Caco-2 (cell line): ENCODE data around the gene MISP. TPM values are rescaled to one million over a fixed set of nuclear protein-coding genes. Genes with fewer than 3 reads are reported as not detected.

Experiments
- BruUV-seq: library from RNA; stranded (reverse); fragments of 400-500 nt; replicated peaks from 2 replicates; lab custom pipeline; 2021; lab: Mats Ljungman, UMichigan
- CTCF ChIA-PET: fragments of 300-600 bp; sonication (Branson Sonifier 250); formaldehyde crosslinking; loops from one replicate; lab custom pipeline; 2022; ENCODE audit warnings: antibody characterized with exemption; lab: Charles Lee
- POLR2A ChIA-PET: fragments of 300-600 bp; sonication (Branson Sonifier 250); formaldehyde crosslinking; loops from one replicate; lab custom pipeline; 2022; ENCODE audit warnings: antibody characterized with exemption; lab: Charles Lee
- DNase-seq, 2 experiments: peaks; one replicate each; pipeline versions ENCODE4 v3.0.0 to v3.0.0-alpha.2; 2020 to 2022
- H3K27me3 ChIP-seq: replicated peaks from 2 replicates; pipeline ENCODE4 v1.6.0; 2011; ENCODE audit warnings: low read length; ENCODE audit not compliant: control insufficient read depth, insufficient read depth
- H3K36me3 ChIP-seq: 2 replicates; pipeline ENCODE4 v1.5.1; 2011; ENCODE audit warnings: low read length; ENCODE audit not compliant: control insufficient read depth, insufficient read depth
- H3K4me1 ChIP-seq: fragments of 250-450 bp; sonication (Bioruptor Pico); 2 replicates; pipeline ENCODE4 v1.5.1; 2020; ENCODE audit warnings: mild to moderate bottlenecking
- H3K4me3 ChIP-seq: 2 replicates; pipeline ENCODE4 v1.5.1; 2011; ENCODE audit warnings: low read depth, mild to moderate bottlenecking, control low read depth, low read length
- H3K9me3 ChIP-seq: fragments of 250-450 bp; sonication (Bioruptor Pico); 2 replicates; pipeline ENCODE4 v1.5.1; 2020; ENCODE audit warnings: mild to moderate bottlenecking, moderate library complexity
- H3K27ac Mint-ChIP-seq: one replicate; pipeline ENCODE4 v1.8.0; 2022; ENCODE audit warnings: mixed read lengths; ENCODE audit not compliant: unreplicated experiment
- H3K27me3 Mint-ChIP-seq: one replicate; pipeline ENCODE4 v1.8.0; 2022; ENCODE audit warnings: mixed read lengths; ENCODE audit not compliant: insufficient read depth, unreplicated experiment
- H3K36me3 Mint-ChIP-seq: one replicate; pipeline ENCODE4 v1.8.0; 2022; ENCODE audit warnings: mild to moderate bottlenecking, mixed read lengths; ENCODE audit not compliant: insufficient read depth, unreplicated experiment
- H3K4me1 Mint-ChIP-seq: one replicate; pipeline ENCODE4 v1.8.0; 2022; ENCODE audit warnings: low read depth, mixed read lengths; ENCODE audit not compliant: unreplicated experiment
- H3K4me3 Mint-ChIP-seq: one replicate; pipeline ENCODE4 v1.8.0; 2022; ENCODE audit warnings: mild to moderate bottlenecking, moderate library complexity, mixed read lengths; ENCODE audit not compliant: unreplicated experiment
- H3K9me3 Mint-ChIP-seq: one replicate; pipeline ENCODE4 v1.8.0; 2022; ENCODE audit warnings: mixed read lengths; ENCODE audit not compliant: unreplicated experiment
- intact Hi-C: fragments of 100-400 bp; cut with micrococcal nuclease; formaldehyde crosslinking; loops from one replicate; pipeline ENCODE4 v1.10.0; 2022; ENCODE audit not compliant: unreplicated experiment
- total RNA-seq: library from RNA; stranded (reverse); gene quantifications from 2 replicates; pipeline ENCODE4 v1.2.3, GENCODE V29; 2022
- TF ChIP-seq, protein P1 (sequence below), 2 experiments: fragments of 200-600 bp in 1 of 2; IDR thresholded peaks; 1 replicate in 1 of 2; 2 replicates in 1 of 2; pipeline versions ENCODE4 v1.5.1 to v1.8.0; 2011 to 2022; ENCODE audit warnings: antibody characterized with exemption in 1 of 2, control low read depth in 1 of 2, inconsistent platforms in 1 of 2, low read depth in 1 of 2, low read length in 1 of 2, mild to moderate bottlenecking in 1 of 2, moderate library complexity in 1 of 2; ENCODE audit not compliant: insufficient read depth in 1 of 2, severe bottlenecking in 1 of 2, unreplicated experiment in 1 of 2

MISP gene
- total RNA-seq, 1 experiment from 2014 or later, result 27.8 TPM

DNA sequence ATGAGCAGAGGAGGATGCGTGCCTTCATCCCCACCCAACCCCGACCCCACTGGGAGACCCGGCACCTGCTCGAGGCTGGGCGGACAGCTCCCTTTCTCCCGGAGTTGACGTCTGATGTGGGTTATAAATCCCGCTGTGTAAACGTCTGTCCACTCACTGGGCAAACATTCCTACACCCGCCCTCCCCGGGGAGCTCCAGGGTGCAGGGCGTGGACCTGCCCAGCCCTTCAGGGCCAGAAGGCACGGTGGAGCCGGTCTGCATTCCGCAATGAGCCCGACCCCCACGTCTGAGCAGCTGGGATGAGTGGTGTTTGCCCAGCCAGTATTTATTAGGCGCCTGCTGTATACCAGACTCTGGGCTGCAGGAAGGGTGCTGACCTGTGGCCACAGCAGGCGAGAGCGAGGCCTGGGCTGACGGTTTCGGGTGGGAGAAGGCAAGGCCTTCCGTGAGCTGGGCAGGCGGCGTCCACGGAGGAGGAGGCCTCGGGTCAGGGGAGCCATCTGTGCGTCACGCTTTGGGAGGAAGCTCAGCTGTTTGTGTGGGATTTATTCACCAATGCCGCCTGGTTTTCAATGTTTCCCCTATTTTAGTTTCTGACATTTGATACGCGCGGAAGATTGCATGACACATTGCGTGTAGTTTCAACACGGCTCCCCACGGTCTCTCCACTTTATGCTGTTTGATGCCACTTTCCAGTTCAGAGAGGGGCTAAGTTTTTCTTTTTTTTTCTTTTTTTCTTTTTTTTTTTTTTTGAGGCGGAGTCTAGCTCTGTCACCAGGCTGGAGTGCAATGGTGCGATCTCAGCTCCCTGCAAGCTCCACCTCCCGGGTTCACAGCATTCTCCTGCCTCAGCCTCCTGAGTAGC lies 2.0 kb downstream of the MISP start:
- peak; percentile 96 to 99 for DNase-seq
- H3K4me3 ChIP-seq, result peak overlapping the region; percentile 14; the same call in 1 of the 2 replicates
- Mint-ChIP-seq H3K4me3 (peak overlapping the region; percentile 77), H3K4me1 (no peaks in the 10 kb centered on the region), H3K9me3 (no peaks in the 10 kb centered on the region), H3K27ac (peak overlapping the region; percentile 97), H3K27me3 (no peaks in the 10 kb centered on the region), H3K36me3 (peaks cover 61% of the 10 kb centered on the region)
- intact Hi-C loops, result loop anchor here (1.0 to 5.0 kb wide), 3 partner anchors 14 to 91 kb away; partner anchors contain the start of gene RNF126
- no TSS peak for BruUV-seq
- H3K27me3 ChIP-seq, result no peaks in the 10 kb centered on the region
- peaks cover 5% of the 10 kb centered on the region for H3K9me3 ChIP-seq
- ChIA-PET POLR2A (interaction anchor here (0.5 to 1.6 kb wide), 24 partner anchors 10 to 1127 kb away, joined by 3 to 8 read pairs (median 4); partner anchors contain the start of genes FSTL3, RNF126 and WDR18), CTCF (interaction anchor here (0.8 to 1.4 kb wide), 4 partner anchors 11 to 72 kb away, joined by 3 to 11 read pairs (median 6); no protein-coding TSS in a partner anchor)
- peaks cover 10% of the 10 kb centered on the region for H3K36me3 ChIP-seq
- peaks cover 28% of the 10 kb centered on the region for H3K4me1 ChIP-seq
- TF ChIP-seq, protein P1, sequence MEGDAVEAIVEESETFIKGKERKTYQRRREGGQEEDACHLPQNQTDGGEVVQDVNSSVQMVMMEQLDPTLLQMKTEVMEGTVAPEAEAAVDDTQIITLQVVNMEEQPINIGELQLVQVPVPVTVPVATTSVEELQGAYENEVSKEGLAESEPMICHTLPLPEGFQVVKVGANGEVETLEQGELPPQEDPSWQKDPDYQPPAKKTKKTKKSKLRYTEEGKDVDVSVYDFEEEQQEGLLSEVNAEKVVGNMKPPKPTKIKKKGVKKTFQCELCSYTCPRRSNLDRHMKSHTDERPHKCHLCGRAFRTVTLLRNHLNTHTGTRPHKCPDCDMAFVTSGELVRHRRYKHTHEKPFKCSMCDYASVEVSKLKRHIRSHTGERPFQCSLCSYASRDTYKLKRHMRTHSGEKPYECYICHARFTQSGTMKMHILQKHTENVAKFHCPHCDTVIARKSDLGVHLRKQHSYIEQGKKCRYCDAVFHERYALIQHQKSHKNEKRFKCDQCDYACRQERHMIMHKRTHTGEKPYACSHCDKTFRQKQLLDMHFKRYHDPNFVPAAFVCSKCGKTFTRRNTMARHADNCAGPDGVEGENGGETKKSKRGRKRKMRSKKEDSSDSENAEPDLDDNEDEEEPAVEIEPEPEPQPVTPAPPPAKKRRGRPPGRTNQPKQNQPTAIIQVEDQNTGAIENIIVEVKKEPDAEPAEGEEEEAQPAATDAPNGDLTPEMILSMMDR (IDR thresholded peaks at IDR 0.05; ENCODE audit: insufficient read depth in 1 of 2, low read depth in 1 of 2, low read length in 1 of 2, severe bottlenecking in 1 of 2, unreplicated experiment in 1 of 2), result no peak

DNA sequence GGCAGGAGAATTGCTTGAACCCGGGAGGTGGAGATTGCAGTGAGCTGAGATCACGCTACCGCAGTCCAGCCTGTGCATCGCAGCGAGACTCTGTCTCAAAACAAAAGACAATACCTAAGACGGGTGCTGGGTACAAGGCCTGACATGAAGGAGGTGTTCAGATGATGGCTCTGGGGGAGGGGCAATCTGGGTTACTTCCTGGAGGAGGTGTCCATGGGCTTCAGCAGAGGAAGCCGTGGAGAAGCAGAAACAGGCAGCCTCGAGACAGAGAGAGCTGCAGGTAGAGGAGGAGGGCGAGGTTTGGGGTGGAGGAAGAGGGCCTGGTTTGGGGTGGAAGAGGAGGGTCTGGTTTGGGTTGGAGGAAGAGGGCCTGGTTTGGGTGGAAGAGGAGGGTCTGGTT lies 3.6 kb downstream of the MISP start:
- Histone ChIP-seq H3K4me3 (no peak overlapping the region), H3K27me3 (no peaks in the 10 kb centered on the region)

DNA sequence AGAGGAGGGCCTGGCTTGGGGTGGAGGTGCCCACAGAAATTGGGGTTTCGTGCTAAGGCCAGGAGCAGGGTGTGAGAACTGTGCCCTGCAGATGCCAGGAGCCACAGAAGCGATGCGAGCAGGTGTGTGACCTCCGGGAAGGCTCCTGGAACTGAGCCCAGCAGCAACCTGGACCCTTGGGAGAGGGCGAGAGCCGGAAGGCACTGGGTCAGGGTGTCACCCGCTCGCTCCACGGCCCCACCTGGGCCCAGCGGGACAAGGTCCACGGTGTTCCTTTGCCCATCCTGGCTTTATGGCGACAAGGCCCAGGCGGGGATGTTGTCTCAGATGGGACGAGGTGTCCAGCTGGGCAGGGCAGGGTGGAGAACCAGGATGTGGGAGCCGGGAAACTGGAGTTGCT lies 4.2 kb downstream of the MISP start:
- DNase-seq, result no peak
- peaks cover 16% of the 10 kb centered on the region for H3K36me3 ChIP-seq
- Mint-ChIP-seq H3K4me1 (no peaks in the 10 kb centered on the region), H3K27ac (no peak overlapping the region), H3K27me3 (no peaks in the 10 kb centered on the region), H3K36me3 (peaks cover 83% of the 10 kb centered on the region), H3K9me3 (no peaks in the 10 kb centered on the region), H3K4me3 (no peak overlapping the region)
- intact Hi-C loops, result no loop called here
- no peaks in the 10 kb centered on the region for H3K27me3 ChIP-seq
- H3K4me1 ChIP-seq, result peaks cover 28% of the 10 kb centered on the region
- TF ChIP-seq, protein P1 (IDR thresholded peaks at IDR 0.05; ENCODE audit: insufficient read depth in 1 of 2, low read depth in 1 of 2, low read length in 1 of 2, severe bottlenecking in 1 of 2, unreplicated experiment in 1 of 2), result no peak
- ChIA-PET POLR2A (no interaction called here), CTCF (no interaction called here)
- no peaks in the 10 kb centered on the region for H3K9me3 ChIP-seq
- H3K4me3 ChIP-seq, result no peak overlapping the region
- no TSS peak for BruUV-seq

More for the DNA sequence above, 3.6 kb downstream of the MISP start:
- POLR2A ChIA-PET, result no interaction called here
- no peak for DNase-seq
- BruUV-seq, result no TSS peak
- H3K4me1 ChIP-seq, result peaks cover 28% of the 10 kb centered on the region
- intact Hi-C loops, result loop anchor here (5.0 kb wide), 1 partner anchor 92 kb away; the partner anchor contains the start of gene RNF126
- H3K36me3 ChIP-seq, result peaks cover 13% of the 10 kb centered on the region
- Mint-ChIP-seq H3K36me3 (peaks cover 77% of the 10 kb centered on the region), H3K4me1 (no peaks in the 10 kb centered on the region), H3K27me3 (no peaks in the 10 kb centered on the region), H3K4me3 (no peak overlapping the region), H3K9me3 (no peaks in the 10 kb centered on the region), H3K27ac (peak overlapping the region; percentile 97)
- CTCF ChIA-PET, result no interaction called here
- H3K9me3 ChIP-seq, result no peaks in the 10 kb centered on the region
- TF ChIP-seq, protein P1 (IDR thresholded peaks at IDR 0.05; ENCODE audit: insufficient read depth in 1 of 2, low read depth in 1 of 2, low read length in 1 of 2, severe bottlenecking in 1 of 2, unreplicated experiment in 1 of 2), result no peak
